Stomach (tissue), 9 donors: ENCODE results near the gene RDH8. TPM values are rescaled to one million over a fixed set of nuclear protein-coding genes. Genes with fewer than 3 reads are reported as not detected.
A peak's percentile ranks its signal among the peaks of the same experiment; 100 is the strongest.

Source experiments
- DNase-seq, 2 donors: peaks; one replicate each; pipeline versions ENCODE4 v3.0.0 to v3.0.0-alpha.2; 2013 to 2019
- H3K27ac ChIP-seq, 5 donors: fragments of 200-600 bp in 4 of 5; sonication (generic) in 4 of 5; one replicate each; pipeline ENCODE4 v1.5.1; 2013 to 2019; ENCODE audit warnings: mild to moderate bottlenecking in 1 of 5, moderate library complexity in 1 of 5
- H3K27me3 ChIP-seq, 3 donors: fragments of 200-600 bp; sonication (generic); one replicate each; pipeline ENCODE4 v1.5.1; 2017 to 2019; ENCODE audit warnings: mixed run types in 1 of 3
- H3K36me3 ChIP-seq, 4 donors: fragments of 200-600 bp; sonication (generic); 1 replicate in 3 of 4; 2 replicates in 1 of 4; pipeline ENCODE4 v1.5.1; 2016 to 2019
- H3K4me1 ChIP-seq, 4 donors: fragments of 200-600 bp; sonication (generic); one replicate each; pipeline ENCODE4 v1.5.1; 2016 to 2019
- H3K4me3 ChIP-seq, 4 donors: fragments of 200-600 bp; sonication (generic) in 3 of 4; one replicate each; pipeline ENCODE4 v1.5.1; 2016 to 2019; ENCODE audit warnings: mild to moderate bottlenecking in 1 of 4
- H3K9me3 ChIP-seq, 4 donors: fragments of 200-600 bp; sonication (generic); one replicate each; pipeline ENCODE4 v1.5.1; 2016 to 2019
- CTCF ChIP-seq, 7 experiments: fragments of 450-650 bp in 4 of 7; fragments of 200-600 bp in 3 of 7; sonication (generic) in 3 of 7; IDR thresholded peaks; one replicate each; pipeline ENCODE4 v1.5.1; 2016 to 2019; ENCODE audit warnings: antibody characterized with exemption in 7 of 7, control low read depth in 2 of 7, mild to moderate bottlenecking in 1 of 7
- EP300 ChIP-seq: sonication (generic); formaldehyde crosslinking; IDR thresholded peaks from one replicate; pipeline ENCODE4 v1.6.1; 2017; ENCODE audit warnings: antibody characterized with exemption
- POLR2A ChIP-seq, 4 donors: fragments of 450-650 bp; IDR thresholded peaks; one replicate each; pipeline ENCODE4 v1.6.1; 2016; ENCODE audit warnings: antibody characterized with exemption in 4 of 4, control low read depth in 2 of 4, mild to moderate bottlenecking in 1 of 4, moderate library complexity in 1 of 4
- POLR2AphosphoS5 ChIP-seq, 3 donors: sonication (generic); formaldehyde crosslinking; IDR thresholded peaks; one replicate each; pipeline ENCODE4 v1.6.1; 2016; ENCODE audit warnings: antibody characterized with exemption in 3 of 3
- WGBS, 5 donors: extraction: QIAGEN DNeasy Blood & Tissue Kit in 3 of 5; methylation state at CpG; one replicate each; pipeline versions ENCODE4 v1.1.5 to v1.1.7; 2013 to 2018; 5-methylcytosine and 5-hydroxymethylcytosine counted together
- intact Hi-C: fragments of 100-400 bp; cut with DNase I; formaldehyde crosslinking; loops from one replicate; pipeline ENCODE4 v1.15.1; 2023; ENCODE audit warnings: low total_unique reads
- polyA plus RNA-seq, 3 donors: library from polyadenylated mRNA; stranded (reverse); fragments of 200-250 nt; gene quantifications; one replicate each; pipeline ENCODE4 v1.2.3, GENCODE V29; 2013
- total RNA-seq, 5 donors: library from RNA; depleted of rRNA; stranded (reverse); fragments of >200 nt; gene quantifications; one replicate each; pipeline versions ENCODE4 v1.1.0 to v1.2.3, GENCODE V29; 2014 to 2016
- donor health status: healthy with polysubstance abuse.
- donor health status: Bipolar disorder and iron deficiency.
- donor health status: healthy.

RDH8 gene
- total and polyA plus RNA-seq, 8 donors = not detected

- Histone ChIP-seq H3K9me3 (no peaks in the 10 kb centered on the region), H3K27ac (peak overlapping the region in 4 of 5 donors; percentile 65 to 80 (median 70)), H3K27me3 (peaks cover 14 to 98% (median 64%) of the 10 kb centered on the region in 3 donors), H3K4me1 (peaks cover 22 to 38% (median 34%) of the 10 kb centered on the region in 4 donors), H3K4me3 (no peak overlapping the region), H3K36me3 (peaks cover 0 to 8% (median 0%) of the 10 kb centered on the region in 4 donors)
- intact Hi-C loops = no loop called here
- peak in 1 of 2 donors; percentile 48 for DNase-seq
- WGBS, 5 donors = 16 to 37% (median 21%) methylated on average over 10 to 11 of the region's 11 CpGs
- TF ChIP-seq EP300 = no peak
- TF ChIP-seq POLR2A (IDR thresholded peaks at IDR 0.05) = no peak
- no peak for TF ChIP-seq CTCF (IDR thresholded peaks at IDR 0.05)
- no peak for TF ChIP-seq POLR2AphosphoS5 (IDR thresholded peaks at IDR 0.05)
These were observed 5.0 kb upstream of the RDH8 start for GRCh38 chr19:10008184-10008765.

GRCh38 chr19:10009714-10010224 is 3.5 kb upstream of the RDH8 start:
- Histone ChIP-seq H3K36me3 (peaks cover 0 to 3% (median 0%) of the 10 kb centered on the region in 4 donors), H3K9me3 (no peaks in the 10 kb centered on the region), H3K4me3 (peak overlapping the region; percentile 41 to 58 (median 51)), H3K4me1 (peaks cover 22 to 38% (median 34%) of the 10 kb centered on the region in 4 donors), H3K27me3 (peaks cover 14 to 100% (median 64%) of the 10 kb centered on the region in 3 donors), H3K27ac (peak overlapping the region in 4 of 5 donors; percentile 42 to 80 (median 66))
- TF ChIP-seq POLR2A (IDR thresholded peaks at IDR 0.05) (no peak), CTCF (IDR thresholded peaks at IDR 0.05) (no peak), POLR2AphosphoS5 (IDR thresholded peaks at IDR 0.05) (no peak), EP300 (no peak)
- intact Hi-C loops = no loop called here
- DNase-seq = no peak
- WGBS, 5 donors = 7 to 9% (median 7%) methylated on average over 21 to 22 of the region's 22 CpGs

- peak; percentile 27 to 75 for DNase-seq
- WGBS, 5 donors = 0 to 2% (median 1%) methylated on average over 16 to 38 of the region's 38 CpGs
- Histone ChIP-seq H3K36me3 (no peaks in the 10 kb centered on the region), H3K27ac (peak within 1 kb of the TSS; percentile 23 to 80 (median 68)), H3K4me3 (peak within 1 kb of the TSS; percentile 41 to 58 (median 51)), H3K27me3 (peaks cover 14 to 99% (median 64%) of the 10 kb centered on the region in 3 donors), H3K4me1 (peaks cover 22 to 37% (median 33%) of the 10 kb centered on the region in 4 donors), H3K9me3 (no peaks in the 10 kb centered on the region)
- TF ChIP-seq CTCF (IDR thresholded peaks at IDR 0.05) (no peak), POLR2A (IDR thresholded peaks at IDR 0.05) (no peak), POLR2AphosphoS5 (IDR thresholded peaks at IDR 0.05) (peak in 1 of 3 donors; percentile 17), EP300 (no peak)
- intact Hi-C loops = no loop called here
These were observed 3.0 kb upstream of the RDH8 start, which contains the start of gene COL5A3 for GRCh38 chr19:10010247-10010691. Gene COL5A3, minus strand, starts transcription at chr19:10010504. Its CDS starts 119 bp downstream, at chr19:10010385.

GRCh38 chr19:10010939-10011338 is 2.3 kb upstream of the RDH8 start:
- H3K9me3 ChIP-seq = no peaks in the 10 kb centered on the region
- WGBS, 5 donors = 53 to 85% (median 80%) methylated on average over 9 of the region's 9 CpGs
- peak overlapping the region in 1 of 5 donors; percentile 80 for H3K27ac ChIP-seq
- no peak for DNase-seq
- no peaks in the 10 kb centered on the region for H3K36me3 ChIP-seq
- TF ChIP-seq EP300 = no peak
- TF ChIP-seq POLR2AphosphoS5 (IDR thresholded peaks at IDR 0.05) = no peak
- TF ChIP-seq POLR2A (IDR thresholded peaks at IDR 0.05) = no peak
- no peak for TF ChIP-seq CTCF (IDR thresholded peaks at IDR 0.05)
- no peak overlapping the region for H3K4me3 ChIP-seq
- H3K27me3 ChIP-seq = peaks cover 14 to 97% (median 57%) of the 10 kb centered on the region in 3 donors
- intact Hi-C loops = no loop called here
- H3K4me1 ChIP-seq = peaks cover 17 to 34% (median 30%) of the 10 kb centered on the region in 4 donors
